HG02970 (cell line): ENCODE results near the gene TJP3.
A peak's percentile ranks its signal among the peaks of the same experiment; 100 is the strongest.

Experiments
- ATAC-seq: cut with Tn5 transposase; IDR thresholded peaks from one replicate; pipeline ENCODE4 v1.9.1; 2021; ENCODE audit warnings: mild to moderate bottlenecking, moderate library complexity, moderate number of reproducible peaks; ENCODE audit not compliant: unreplicated experiment, low FRiP score

The TJP3 gene

DNA sequence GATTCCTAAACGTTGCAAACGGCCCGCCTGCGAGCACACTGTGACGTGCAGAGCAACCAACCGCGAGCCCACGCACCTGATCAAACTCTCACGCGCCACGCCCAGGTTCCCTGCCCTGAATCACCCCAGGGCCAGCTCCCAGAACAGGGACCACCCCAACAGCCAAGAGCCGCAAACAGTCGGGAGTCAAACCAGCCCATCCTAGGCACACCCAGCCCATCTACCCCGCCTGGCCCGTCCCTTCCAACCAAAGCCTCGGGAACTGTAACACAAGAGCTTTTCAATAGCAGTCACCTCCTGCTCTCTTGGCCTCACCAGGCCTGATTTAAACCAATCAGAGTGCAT is 16.8 kb upstream of the TJP3 start:
- ATAC-seq, result no peak

DNA sequence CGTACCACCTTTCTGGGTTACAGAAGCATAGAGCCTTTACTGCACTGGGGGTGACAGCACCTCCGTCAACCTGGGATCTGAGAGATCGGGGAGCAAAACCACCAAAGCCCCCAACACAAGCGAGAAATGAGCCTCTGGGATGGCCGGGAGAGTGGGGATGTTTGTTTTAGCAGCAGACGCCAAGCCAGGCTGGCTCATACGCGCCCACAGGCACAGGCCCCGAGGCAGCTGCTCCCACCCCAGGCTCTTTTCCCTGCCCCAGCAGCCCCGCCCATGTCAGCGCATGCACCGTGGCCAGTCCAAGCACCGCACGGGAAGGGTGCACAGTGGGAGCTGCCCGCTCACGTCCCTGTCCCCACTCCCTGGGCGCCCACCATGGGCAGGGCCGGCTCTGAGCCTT is 16.5 kb upstream of the TJP3 start:
- no peak for ATAC-seq

DNA sequence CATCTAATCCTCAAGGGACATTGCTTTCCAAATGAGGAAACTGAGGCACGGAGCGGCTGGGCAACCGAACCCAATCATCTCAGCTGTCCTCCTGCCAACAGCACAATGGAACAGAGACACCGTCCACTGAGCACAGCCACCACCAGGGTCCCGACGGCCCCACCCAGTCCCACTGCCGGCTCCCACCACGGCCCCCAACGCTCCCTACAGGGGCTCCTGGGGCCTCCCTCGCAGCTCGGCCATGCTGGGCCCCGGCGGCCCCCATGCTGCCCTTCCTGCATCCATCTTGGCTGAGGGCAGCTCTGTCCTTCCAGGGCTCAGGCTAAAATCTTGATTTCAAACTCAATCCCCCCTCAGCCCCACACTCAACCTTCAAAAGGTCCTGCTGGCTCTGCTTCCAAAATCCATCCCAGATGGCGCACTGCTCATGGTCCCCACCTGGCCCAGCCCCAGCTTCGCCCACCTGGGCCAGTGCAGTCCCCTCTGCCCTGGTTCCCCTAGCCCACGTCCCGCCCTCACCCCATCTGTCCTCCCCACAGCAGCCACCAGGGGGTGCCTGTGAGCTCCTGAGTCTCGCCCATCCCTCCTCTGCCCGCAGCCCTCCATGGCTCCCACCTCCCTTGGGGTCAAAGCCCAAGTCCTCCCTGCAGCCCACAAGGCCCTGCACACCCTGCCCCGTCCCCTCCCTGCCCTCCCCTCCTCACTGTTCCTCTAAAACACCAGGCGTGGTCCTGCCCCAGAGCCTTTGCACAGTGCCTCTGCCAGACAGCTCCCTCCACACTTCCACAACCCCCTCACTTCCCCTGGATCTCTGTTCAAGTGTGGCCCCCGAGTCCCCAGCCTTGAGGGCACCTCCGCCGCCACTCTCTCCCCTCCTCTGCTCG is 15.8 kb upstream of the TJP3 start:
- no peak for ATAC-seq

DNA sequence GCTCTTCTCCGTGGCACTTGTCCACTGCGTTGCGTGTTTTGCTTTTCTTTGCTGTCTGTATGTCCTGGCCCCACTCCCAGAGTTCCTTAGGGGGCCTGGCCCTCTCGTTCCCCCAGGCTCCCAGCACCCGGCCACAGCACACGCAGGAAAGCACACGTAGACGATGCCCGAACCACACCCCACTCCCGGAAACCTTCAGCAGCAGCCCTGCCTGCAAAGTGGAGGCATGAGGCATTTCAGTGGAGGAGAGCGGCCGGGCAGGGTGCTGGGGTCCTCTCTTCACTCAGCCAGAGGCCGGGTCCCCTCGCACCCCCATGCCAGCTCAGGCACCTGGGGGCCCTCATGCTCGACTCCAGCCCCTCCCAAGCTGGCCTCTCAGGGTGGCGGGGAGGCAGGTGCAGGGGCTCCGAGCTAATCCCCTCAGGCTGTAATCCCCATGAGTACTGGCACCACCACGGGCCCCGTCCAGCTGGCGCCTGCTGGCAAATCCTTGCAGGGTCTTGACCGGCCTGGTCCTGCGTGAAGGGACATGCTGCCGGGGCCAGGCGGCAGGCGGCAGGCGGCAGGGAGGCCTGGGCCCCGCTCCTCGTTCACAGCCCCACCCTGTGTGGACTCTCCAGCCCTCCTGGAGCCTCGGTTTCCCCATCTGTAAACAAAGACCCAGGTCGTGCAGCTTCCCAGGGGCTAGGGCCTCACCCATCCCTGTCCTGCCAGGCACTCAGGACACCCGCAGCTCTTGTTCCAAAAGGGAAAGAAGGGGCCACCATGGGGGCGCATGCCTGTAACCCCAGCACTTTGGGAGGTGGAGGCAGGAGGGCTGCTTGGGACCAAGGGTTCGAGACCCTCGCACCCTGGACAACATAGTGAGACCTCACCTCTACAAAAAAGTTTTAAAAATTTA is 14.9 kb upstream of the TJP3 start:
- no peak for ATAC-seq

DNA sequence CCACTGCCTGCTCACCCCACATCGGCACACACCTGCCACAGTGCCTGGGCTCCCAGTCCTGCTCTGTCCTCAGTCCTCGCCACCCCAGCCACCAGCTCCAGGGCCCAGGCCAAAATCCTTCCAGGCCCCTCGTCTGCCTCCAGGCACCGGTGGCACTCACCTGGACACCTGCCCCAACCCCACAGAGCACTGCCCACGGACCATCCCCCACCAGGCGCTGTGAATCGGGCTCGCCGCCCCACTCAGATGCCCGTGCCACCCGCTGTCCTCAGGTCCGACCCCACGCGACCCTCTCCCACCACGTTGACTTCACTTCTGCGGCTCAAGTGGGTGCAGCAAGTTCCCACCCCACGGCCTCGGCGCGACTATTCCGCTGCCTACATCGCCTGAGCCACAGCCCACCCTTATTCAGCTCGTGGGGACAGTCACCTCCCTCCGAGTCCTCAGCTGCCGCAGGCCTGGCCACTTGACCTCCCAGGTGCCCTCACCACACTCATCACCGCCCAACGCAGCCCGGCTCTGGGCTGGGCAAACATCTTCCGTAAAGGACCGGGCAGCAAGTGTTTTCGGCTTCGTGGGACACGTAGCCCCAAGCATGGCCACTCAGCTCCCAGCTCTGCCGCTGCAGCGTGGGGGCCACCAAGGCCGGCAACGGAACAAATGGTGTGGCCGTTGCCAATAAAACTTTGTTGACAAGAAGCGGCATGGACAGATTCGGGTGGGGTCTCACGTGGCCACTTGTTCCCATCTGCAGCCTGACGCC is 13.6 kb upstream of the TJP3 start:
- no peak for ATAC-seq

DNA sequence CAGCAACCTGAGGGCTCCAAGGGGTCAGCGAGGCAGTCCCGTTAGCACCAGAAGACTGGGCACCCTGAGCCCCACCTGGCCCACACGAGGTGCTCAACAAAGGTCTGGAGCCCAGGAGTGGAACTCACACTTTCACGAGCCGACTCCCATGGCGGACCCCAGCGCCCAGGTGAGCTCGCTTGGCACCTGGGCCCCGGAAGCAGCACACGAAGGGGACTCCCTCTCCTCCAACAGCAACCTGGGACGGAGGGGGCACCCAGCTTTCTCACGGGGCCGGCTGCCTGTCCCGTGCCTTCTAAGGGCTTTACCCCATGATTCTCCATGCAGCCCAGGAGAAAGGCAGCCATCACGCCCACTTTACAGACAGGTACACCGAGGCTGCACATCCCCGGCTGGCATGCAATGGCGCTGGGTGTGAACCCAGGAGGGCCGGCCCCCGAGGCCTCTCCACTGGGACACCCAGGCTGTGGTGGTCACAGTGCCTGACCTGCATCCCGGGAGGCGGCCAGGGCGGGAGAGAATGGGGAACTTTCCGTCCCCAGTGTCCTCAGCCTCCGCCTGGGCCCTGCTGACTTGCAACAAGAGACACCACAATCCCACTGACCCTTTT is 13.0 kb upstream of the TJP3 start:
- no peak for ATAC-seq

DNA sequence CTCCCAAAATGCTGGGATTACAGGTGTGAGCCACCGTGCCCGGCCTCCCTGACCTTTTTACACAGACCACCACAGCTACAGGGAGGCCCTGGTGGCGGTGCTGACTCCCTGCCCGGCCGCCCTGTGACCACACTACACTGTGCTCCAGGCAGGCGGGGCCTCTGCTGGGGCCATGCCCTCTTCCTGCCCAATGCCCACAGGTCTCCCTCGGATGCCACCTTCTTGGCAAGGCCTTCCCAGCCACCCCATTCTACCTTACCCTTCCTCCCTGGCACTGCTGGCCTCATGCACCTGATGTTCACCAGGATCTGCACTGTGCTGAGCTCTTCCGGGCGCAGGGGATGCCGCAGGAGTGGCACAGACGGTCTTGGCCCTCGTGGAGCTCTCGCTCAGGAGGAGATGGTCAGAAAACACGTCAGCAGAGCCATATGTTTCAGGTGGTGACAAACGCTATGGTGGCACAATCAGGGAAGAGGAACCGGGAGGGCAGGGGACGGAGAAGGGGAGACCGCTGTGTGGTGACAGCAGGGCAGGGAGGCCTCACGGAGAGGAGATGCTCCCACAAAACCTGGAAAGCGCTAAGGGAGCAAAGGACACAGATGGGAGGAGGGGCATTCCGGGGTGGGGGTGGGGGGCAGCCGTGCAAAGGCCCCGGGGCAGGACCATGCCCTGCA is 12.1 kb upstream of the TJP3 start:
- no peak for ATAC-seq

DNA sequence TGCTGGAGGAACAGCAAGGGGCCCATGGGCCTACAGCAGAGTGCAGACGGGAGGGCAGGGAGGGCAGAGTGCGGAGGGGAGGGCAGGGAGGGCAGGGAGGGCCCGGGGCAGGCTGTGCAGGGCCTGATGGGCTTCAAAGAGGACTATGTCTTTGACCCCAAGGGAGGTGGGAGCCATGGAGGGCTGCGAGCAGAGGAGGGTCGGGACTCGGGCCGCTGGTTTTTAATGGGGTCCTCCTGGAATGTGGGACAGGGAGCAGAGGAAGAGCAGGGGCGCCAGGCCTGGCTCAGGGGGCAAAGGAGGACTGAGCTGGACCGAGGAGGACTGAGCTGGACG is 11.6 kb upstream of the TJP3 start:
- no peak for ATAC-seq

DNA sequence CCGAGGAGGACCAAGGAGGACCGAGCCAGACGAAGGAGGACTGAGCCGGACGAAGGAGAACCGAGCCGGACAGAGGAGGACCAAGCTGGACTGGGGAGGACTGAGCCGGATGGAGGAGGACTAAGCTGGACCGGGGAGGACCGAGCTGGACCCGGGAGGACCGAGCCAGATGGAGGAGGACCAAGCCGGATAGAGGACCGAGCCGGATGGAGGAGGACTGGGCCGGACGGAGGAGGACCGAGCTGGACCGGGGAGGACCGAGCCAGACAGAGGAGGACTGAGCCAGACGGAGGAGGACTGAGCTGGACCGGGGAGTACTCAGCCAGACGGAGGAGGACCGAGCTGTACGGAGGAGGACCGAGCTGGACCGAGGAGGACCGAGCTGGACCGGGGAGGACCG is 11.1 kb upstream of the TJP3 start:
- ATAC-seq, result no peak

DNA sequence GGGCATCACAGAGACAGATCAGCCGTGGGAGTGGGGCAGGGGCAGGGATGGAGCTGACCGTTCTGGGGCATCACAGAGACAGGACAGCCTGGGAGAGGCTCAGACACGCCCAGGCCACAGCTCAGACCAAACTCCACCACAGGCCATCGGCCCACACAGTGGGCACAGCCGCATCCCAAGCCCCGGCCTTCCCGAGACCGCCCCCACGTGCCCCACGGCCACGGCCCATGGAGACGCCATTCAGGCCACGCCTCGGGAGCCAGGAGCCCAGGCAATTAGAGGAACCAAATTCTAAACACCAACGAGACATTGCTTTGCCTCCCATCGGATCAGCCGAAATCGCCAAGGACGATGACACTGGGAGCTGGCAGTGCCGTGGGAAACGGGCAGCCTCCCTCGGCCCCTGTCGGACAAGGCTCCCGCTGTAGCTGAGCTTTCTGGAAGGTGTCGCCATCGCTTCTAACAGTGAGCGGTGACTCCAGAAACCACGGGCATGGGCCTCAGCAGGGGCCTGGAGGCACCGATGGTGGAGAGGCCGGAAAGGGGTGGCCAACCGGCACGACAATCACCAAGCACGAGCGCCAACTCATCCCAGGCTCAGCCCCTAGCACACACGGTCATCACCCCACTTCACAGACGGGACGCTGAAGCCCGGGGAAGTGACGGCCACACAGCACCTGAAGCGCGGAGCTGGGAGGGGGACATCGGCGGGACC is 10.4 kb upstream of the TJP3 start:
- no peak for ATAC-seq

DNA sequence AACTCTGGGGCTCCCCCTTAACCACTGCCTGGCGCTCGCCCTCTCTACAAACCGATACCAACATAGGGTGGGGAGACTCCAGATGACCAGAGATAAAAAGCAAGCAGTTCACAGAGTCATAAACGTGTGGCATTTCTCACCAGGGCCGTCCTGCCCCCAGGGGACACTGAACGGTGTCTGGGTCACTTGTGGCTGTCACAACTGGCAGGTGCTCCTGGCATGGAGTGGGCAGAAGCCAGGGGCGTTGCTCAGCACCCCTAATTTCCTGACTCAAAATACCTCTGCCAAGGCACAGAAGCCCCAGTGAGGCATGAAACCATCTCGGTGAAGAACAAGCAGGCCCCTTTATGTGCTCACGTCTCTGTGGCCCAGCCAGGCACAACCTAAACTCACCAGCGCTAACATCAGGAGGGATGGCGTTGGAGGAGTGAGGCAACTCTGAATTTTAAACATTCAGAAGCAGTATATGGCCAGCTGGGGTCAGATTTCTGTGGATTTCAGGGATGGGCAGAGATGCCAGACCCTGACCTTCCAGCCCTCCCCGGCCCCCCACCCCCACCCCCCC is 9.7 kb upstream of the TJP3 start:
- ATAC-seq, result no peak

DNA sequence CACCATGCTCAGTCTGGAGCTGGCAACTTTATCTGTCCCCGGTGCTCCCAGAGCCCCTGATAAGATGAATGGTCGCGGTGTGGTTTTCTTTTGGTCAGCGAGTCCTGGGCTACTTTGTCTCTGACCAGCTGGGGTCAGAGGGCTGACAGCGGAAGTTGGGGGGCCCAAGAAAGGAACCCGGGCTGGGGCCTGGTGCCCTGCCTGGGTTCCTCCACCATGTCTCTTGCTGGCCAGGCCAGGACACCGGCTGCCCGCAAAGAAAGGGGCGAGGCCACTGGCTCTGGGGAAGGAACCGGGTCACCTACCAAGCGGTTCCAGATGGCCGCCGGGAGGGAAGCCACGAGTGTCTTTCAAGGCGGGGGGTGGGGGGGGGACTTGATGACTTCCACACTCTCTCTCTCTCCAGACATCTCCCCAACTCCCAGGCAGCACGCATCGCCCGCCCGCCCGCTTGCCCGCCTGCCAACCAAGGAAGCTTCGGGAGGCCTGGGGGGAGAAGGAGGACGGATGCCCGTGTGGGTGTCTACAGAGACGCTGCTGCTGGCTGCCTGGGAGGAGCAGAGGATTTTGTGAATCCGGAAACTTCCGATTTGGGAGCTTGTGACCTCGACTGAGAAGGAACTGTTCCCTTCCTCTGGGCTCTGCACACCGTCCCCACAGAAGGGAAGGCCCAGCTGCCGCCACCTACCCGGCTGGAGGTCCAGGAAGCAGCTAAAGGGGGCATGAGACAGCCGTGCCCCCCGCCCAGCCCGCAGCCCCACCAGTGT is 9.0 kb upstream of the TJP3 start:
- no peak for ATAC-seq

DNA sequence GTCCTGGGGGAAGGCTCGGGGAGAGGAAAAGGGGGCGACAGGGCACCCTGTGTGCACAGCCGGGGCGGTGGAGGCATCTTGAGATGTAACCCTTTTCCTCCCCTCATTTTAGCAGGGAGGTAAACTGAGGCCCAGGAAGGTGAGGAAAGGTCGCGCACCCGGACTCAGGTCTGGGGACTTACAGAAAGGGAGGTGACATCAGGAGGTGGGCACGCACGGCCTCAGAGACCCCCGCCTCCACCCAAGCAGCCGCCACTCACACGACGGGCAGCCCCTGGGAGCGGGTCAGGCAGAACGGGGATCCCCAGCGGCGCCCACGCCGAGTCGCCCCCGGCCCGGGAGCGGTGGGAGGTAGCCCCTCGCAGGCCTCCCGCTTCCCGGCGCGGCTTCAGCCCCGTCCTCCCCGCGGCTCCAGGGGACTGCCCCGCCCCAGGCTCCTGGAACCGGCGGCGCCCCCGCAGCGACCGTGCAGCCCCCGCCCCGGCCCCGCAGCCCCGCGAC is 8.4 kb upstream of the TJP3 start:
- peak; percentile 25 for ATAC-seq

DNA sequence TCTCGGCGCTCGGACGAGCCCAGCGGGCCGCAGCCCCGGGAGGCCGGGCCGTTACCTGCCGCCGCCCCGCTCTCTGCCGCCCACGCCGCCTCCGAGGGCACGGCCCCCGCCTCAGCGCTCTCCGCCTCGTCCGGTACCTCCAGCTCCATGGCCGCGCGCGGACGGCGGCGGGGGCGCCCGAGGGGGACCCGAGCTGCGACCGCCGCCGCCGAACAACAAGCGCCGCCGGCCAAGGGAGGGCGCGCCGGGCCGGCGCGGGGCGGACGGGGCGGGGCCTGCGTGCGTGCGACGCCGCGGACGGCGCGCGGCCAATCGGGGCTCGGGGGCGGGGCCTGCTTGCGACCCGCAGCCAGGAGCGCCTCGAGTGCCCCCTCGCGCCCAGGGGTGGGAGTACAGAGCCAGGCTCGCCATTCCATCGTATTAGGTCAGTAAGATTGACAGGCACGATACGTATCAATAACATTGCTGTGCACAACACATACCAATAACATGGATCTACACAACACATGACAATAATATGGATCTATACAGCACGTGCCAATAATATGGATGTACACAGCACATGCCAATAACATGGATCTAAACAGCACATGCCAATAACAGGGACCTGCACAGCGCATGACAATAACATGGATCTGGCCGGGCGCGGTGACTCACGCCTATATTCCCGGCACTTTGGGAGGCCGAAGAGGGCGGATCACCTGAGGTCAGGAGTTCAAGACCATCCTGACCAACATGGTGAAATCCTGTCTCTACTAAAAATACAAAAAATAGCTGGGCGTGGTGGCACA is 7.7 kb upstream of the TJP3 start, which contains the start of gene PIP5K1C:
TSS of gene PIP5K1C (minus strand) at position 227 of the 791 bp plus-strand sequence. CDS start at position 149, 78 bp downstream.
- peak; percentile 79 for ATAC-seq

DNA sequence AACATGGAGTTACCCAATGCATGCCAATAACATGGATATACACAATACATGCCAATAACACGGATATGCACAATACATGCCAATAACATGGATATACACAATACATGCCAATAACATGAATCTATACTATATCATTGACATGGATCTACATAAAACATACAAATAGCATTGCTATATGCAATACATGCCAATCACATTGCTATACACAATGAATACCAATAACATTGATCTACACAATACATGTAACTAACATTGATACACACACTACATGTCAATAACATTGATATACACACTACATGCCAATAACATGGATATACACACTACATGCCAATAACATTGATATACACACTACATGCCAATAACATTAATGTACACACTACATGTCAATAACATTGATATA is 7.0 kb upstream of the TJP3 start:
- no peak for ATAC-seq

DNA sequence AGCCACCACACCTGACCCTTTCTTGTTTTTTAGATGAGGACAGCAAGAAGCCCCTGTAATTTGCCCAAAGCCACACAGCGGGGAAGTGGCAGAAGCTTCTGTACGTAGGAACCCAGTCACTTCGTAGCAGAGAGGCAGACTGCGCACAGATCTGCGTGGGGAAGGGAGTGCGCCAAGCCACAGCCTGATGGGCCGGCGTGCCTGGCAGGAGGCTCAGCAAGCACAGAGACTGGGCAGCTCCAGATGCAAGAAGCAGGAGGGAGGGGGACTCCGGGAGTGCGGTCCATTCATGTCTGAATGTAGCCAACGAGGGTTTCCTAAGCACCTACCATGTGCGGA is 347 bp upstream of the TJP3 start:
- ATAC-seq, result no peak

DNA sequence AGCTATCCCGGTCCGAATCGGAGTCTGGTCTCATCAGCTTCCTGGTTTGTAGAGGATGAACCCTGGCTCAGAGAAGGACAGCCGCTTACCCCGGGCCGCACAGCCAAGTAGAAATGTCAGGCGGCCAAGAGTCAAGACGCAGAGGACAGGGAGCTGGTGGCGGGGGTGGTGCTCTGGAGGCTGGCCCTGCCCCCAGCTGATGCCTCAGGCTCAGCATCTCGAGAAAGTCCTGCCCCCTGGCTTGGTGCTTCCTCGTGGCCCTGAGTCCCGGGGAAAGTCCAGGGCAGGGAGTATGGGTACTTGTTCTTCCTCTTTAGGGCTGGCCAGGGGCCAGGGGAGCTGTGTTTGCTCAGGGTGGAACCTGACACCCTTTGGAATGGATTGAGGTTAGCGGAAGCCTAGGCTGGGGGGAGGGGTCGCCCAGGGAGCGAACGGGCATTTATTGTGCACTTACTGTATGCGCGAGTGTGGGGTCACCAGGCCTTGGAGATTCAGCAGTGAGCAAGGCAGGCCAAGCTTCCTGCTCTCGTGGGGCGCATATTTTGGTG is 2.2 kb downstream of the TJP3 start:
- no peak for ATAC-seq
